ENCODE data around the gene SEPTIN3. TPM values are rescaled to one million over a fixed set of nuclear protein-coding genes. Genes with fewer than 3 reads are reported as not detected.

Gene SEPTIN3
- total and polyA plus RNA-seq, 2 donors (not counting 1 experiment from before 2014, with no cell fraction given) = 0.05 to 0.33 TPM

GRCh38 chr22:42000466-42000865 lies 31.2 kb downstream of the SEPTIN3 start:
- H3K27ac ChIP-seq (ENCODE audit: insufficient read depth, low read length) = no peak overlapping the region
- no peak overlapping the region for H3K4me2 ChIP-seq (ENCODE audit: extremely low read depth, insufficient read depth, low read length)
- H3K36me3 ChIP-seq (ENCODE audit: control insufficient read depth, insufficient read depth, low read length) = no peaks in the 10 kb centered on the region
- TF ChIP-seq CTCF (conservative IDR thresholded peaks at IDR 0.05 in 1 of 2, IDR thresholded peaks at IDR 0.05 in 1 of 2; ENCODE audit: low read depth in 1 of 2, low read length in 2 of 2) (no peak), EZH2 (IDR thresholded peaks at IDR 0.05; ENCODE audit: low read length, missing control alignments) (no peak)
- no peaks in the 10 kb centered on the region for H3K9me3 ChIP-seq (ENCODE audit: control insufficient read depth, insufficient read depth, low read depth, low read length)
- H4K20me1 ChIP-seq (ENCODE audit: control insufficient read depth, extremely low read depth, insufficient read depth, low read length) = no peaks in the 10 kb centered on the region
- DNase-seq (ENCODE audit: low read depth in 2 of 2) = no peak
- peaks cover 3% of the 10 kb centered on the region for H3K27me3 ChIP-seq (ENCODE audit: control insufficient read depth, insufficient read depth, low read length)
- H2AFZ ChIP-seq (ENCODE audit: low read length) = no peak overlapping the region
- no peaks in the 10 kb centered on the region for H3K79me2 ChIP-seq (ENCODE audit: control insufficient read depth, insufficient read depth, low read length)
- no peak overlapping the region for H3K4me3 ChIP-seq (replicated peaks in 1 of 4; ENCODE audit: control extremely low read depth in 1 of 4, insufficient read depth in 1 of 4, low read depth in 3 of 4, low read length in 4 of 4)
- no peak overlapping the region for H3K9ac ChIP-seq (ENCODE audit: insufficient read depth, low read length)
- H3K4me1 ChIP-seq (ENCODE audit: control insufficient read depth, extremely low read depth, insufficient read depth, low read length) = no peaks in the 10 kb centered on the region

- H3K4me2 ChIP-seq (ENCODE audit: extremely low read depth, insufficient read depth, low read length) = no peak overlapping the region
- H3K36me3 ChIP-seq (ENCODE audit: control insufficient read depth, insufficient read depth, low read length) = no peaks in the 10 kb centered on the region
- peaks cover 3% of the 10 kb centered on the region for H3K27me3 ChIP-seq (ENCODE audit: control insufficient read depth, insufficient read depth, low read length)
- no peak overlapping the region for H3K27ac ChIP-seq (ENCODE audit: insufficient read depth, low read length)
- H3K9me3 ChIP-seq (ENCODE audit: control insufficient read depth, insufficient read depth, low read depth, low read length) = no peaks in the 10 kb centered on the region
- no peaks in the 10 kb centered on the region for H3K79me2 ChIP-seq (ENCODE audit: control insufficient read depth, insufficient read depth, low read length)
- no peak overlapping the region for H3K4me3 ChIP-seq (replicated peaks in 1 of 4; ENCODE audit: control extremely low read depth in 1 of 4, insufficient read depth in 1 of 4, low read depth in 3 of 4, low read length in 4 of 4)
- H2AFZ ChIP-seq (ENCODE audit: low read length) = no peak overlapping the region
- H3K9ac ChIP-seq (ENCODE audit: insufficient read depth, low read length) = no peak overlapping the region
- no peak for DNase-seq (ENCODE audit: low read depth in 2 of 2)
- TF ChIP-seq CTCF (conservative IDR thresholded peaks at IDR 0.05 in 1 of 2, IDR thresholded peaks at IDR 0.05 in 1 of 2; ENCODE audit: low read depth in 1 of 2, low read length in 2 of 2) = no peak
- no peak for TF ChIP-seq EZH2 (IDR thresholded peaks at IDR 0.05; ENCODE audit: low read length, missing control alignments)
- no peaks in the 10 kb centered on the region for H4K20me1 ChIP-seq (ENCODE audit: control insufficient read depth, extremely low read depth, insufficient read depth, low read length)
- no peaks in the 10 kb centered on the region for H3K4me1 ChIP-seq (ENCODE audit: control insufficient read depth, extremely low read depth, insufficient read depth, low read length)
These were observed 31.9 kb downstream of the SEPTIN3 start for GRCh38 chr22:42001121-42001520.

- no peak overlapping the region for H3K4me2 ChIP-seq (ENCODE audit: extremely low read depth, insufficient read depth, low read length)
- no peak overlapping the region for H3K27ac ChIP-seq (ENCODE audit: insufficient read depth, low read length)
- no peaks in the 10 kb centered on the region for H3K9me3 ChIP-seq (ENCODE audit: control insufficient read depth, insufficient read depth, low read depth, low read length)
- no peaks in the 10 kb centered on the region for H3K36me3 ChIP-seq (ENCODE audit: control insufficient read depth, insufficient read depth, low read length)
- DNase-seq (ENCODE audit: low read depth in 2 of 2) = no peak
- peaks cover 3% of the 10 kb centered on the region for H3K27me3 ChIP-seq (ENCODE audit: control insufficient read depth, insufficient read depth, low read length)
- H4K20me1 ChIP-seq (ENCODE audit: control insufficient read depth, extremely low read depth, insufficient read depth, low read length) = no peaks in the 10 kb centered on the region
- H3K79me2 ChIP-seq (ENCODE audit: control insufficient read depth, insufficient read depth, low read length) = no peaks in the 10 kb centered on the region
- H3K9ac ChIP-seq (ENCODE audit: insufficient read depth, low read length) = no peak overlapping the region
- H2AFZ ChIP-seq (ENCODE audit: low read length) = no peak overlapping the region
- TF ChIP-seq CTCF (conservative IDR thresholded peaks at IDR 0.05 in 1 of 2, IDR thresholded peaks at IDR 0.05 in 1 of 2; ENCODE audit: low read depth in 1 of 2, low read length in 2 of 2) (no peak), EZH2 (IDR thresholded peaks at IDR 0.05; ENCODE audit: low read length, missing control alignments) (no peak)
- H3K4me1 ChIP-seq (ENCODE audit: control insufficient read depth, extremely low read depth, insufficient read depth, low read length) = no peaks in the 10 kb centered on the region
- H3K4me3 ChIP-seq (replicated peaks in 1 of 4; ENCODE audit: control extremely low read depth in 1 of 4, insufficient read depth in 1 of 4, low read depth in 3 of 4, low read length in 4 of 4) = no peak overlapping the region
These were observed 32.5 kb downstream of the SEPTIN3 start for GRCh38 chr22:42001706-42002105.
